NCI-H2196 (cell line): ENCODE data around the gene C16orf74.

Source experiments
- DNase-seq: peaks from one replicate; lab custom pipeline; 2025; ENCODE audit not compliant: unreplicated experiment; lab: John Stamatoyannopoulos, UW

The C16orf74 gene

DNA sequence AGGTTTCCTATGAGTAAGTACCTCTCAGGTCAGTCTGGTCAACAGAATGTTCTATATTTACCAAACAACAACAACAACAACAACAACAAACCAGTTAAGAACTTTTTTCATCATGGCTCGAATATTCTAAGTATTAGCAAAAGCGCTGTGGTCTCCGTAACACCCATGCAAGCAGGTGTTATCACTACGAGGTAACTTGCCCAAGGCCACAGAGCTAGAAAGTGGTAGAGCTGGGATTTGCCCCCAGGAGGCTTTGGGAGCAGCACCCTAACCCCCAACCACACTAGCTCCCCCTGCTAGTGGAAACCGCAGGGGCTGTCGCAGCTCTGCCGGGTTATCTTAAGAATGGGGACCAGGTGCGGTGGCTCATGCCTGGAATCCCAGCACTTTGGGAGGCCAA is 23.9 kb upstream of the C16orf74 start:
- no peak for DNase-seq

DNA sequence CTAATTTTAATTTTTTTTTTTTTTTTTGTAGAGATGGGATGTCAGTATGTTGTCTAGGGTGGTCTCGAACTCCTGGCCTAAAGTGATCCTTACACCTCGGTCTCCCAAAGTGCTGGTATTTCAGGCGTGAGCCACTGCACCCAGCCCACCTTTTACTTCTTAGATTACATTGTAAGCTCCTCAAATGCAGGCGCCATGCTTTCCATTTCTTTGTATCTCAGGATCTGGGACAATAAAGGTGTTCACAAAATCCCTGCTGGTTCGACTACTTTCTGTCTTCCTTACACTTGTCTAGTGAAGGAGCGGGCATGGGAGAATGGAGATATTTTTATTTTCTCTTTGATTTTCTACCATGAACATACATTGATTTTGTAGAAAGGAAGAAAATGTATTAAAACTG is 23.2 kb upstream of the C16orf74 start:
- no peak for DNase-seq

DNA sequence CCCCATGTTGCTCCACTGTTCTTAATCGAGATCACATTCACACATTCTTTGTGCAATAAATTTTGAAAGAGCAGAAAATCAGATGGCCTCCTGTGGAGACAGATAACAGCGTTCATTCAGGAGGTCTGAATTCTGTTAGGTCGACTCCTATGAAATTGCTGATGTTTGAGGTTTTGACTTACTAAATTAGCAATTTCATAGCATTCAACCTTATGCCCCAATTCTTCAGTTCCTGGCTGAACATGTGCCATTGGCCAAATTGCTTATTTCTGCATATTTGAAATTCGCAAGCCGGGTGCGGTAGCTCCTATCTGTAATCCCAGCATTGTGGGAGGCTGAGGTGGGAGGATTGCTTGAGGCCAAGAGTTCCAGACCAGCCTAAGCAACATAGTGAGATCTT is 22.1 kb upstream of the C16orf74 start:
- no peak for DNase-seq

DNA sequence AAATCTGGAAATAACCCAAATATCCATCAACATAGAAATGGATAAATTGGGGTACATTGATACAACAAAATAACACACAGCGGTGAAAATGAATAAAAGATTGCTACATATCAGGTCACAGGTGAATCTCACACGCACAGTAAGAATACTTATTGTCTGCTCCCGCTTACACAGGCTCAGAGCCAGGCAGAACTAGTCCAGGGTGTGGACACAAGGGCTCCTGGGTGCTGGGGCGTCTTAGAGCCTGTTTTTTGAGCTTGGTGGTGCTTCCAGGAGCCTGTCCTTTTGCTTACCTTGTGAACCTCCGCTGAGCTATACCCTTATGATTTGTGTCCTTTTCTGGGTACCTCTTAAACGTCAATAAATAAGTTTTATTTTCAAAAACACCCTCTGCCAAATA is 19.8 kb upstream of the C16orf74 start:
- no peak for DNase-seq

DNA sequence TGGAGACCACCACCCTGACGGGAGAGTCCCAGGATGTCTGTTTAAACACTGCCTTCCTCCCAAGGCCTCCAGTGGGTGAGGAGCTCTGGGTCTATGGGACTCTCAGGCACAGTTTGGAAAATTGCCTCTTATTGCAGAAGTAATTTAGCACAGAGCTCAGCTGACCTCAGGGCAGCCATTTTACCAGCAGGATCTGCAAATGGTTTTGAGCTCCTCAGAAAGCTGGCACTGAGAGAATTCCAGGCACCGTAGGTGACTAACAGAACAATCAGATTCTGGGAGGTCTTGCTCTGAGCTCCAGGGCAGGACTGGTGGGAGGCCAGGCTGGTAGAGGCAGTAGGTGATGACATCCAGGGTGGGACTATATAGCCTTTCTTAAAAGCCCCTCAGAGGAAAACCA is 17.3 kb upstream of the C16orf74 start:
- no peak for DNase-seq

DNA sequence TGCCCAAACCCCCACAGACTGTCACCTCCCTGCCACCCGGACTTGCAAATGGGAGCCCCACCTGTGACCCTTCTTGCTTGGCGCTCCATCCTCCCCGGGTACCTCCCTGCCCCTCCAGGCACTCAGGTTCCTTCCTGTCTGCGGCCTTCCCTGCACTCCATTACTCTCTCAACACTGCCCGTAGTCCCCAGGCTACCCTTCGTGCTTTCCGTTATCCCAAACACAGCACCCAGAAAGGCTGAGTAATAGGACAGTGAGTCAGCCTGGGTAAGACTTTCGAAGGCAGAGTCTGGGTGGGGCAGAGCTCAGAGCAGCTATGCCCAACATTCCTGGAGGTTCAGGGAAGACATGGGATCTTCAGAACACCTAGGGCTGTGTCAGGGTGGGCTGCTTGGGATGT is 16.6 kb upstream of the C16orf74 start:
- DNase-seq: no peak

DNA sequence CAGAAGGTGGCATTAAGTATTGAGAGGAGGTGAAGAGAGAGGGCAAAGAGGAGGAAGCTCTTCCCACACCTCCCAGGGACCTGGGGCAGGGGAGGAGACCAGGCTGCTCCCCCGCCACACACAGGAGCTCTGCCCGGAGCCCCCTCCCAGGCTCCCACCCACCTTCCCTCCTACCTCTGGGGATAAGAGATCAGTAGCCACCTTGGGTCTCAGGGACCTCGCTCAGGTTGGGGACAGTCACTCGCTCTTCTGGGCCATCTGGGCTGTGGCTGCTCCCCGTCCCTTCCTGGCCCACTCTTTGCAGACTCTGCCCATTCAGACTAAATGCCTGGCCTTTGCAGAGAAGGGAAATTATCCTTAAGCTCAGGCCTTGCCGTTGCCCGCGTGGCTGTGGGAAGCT is 14.9 kb upstream of the C16orf74 start:
- no peak for DNase-seq

DNA sequence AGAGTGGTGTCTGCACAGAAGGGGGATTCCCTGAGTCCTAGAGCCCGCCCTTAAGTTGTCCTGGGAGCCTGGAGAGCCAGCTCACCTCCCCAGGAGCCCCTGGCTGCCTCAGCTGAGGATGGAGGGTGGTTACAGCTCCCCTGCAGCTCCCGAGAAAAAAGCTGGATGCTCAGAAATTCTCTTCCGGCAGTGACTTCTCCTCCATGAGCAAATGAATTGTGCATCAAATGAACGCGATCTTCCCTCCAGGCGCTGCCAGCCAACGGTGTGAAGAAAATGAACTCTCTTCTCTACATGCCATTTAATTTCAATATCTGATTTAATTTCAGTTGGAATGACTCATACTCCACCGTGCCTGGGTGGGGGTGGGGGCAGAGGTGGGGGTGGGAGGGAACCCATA is 14.3 kb upstream of the C16orf74 start:
- DNase-seq: no peak

DNA sequence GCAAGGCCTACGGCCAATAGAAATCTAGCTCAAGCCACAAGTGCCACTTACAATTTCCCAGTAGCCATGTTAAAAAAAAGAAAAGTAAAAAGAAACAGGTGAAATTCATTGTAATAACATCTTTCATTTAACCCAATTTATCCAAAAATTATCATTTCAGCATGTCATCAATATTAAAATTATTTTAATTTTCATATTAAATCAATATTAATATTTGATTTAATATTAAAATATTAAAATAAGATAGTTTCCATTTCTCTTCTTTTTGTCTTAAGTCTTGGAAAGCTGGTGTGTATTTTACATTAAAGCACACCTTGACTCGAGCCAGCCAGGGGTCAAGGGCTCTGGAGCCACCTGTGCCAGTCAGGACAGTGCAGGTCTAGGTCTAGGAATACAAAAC is 12.7 kb upstream of the C16orf74 start:
- no peak for DNase-seq

DNA sequence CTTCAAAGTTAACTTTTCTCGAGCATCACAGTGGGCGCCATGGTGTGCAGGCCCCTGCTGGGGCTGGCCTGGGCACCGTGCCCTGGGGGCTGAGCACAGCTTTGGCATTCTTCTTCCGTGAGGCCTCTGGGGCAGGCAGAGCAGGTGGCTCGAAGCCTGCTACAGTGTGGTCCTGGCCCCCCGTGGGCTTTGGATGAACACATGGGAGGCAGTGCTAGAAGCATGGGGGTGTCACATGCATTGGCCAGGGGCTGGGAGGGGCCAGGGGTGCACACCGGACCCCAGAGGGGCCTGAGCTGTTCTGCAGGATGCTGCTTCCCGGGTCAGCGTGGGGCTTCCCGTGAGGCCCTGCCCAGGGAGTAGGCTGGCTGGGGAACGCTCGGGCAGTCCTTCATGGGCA is 12.1 kb upstream of the C16orf74 start:
- no peak for DNase-seq

DNA sequence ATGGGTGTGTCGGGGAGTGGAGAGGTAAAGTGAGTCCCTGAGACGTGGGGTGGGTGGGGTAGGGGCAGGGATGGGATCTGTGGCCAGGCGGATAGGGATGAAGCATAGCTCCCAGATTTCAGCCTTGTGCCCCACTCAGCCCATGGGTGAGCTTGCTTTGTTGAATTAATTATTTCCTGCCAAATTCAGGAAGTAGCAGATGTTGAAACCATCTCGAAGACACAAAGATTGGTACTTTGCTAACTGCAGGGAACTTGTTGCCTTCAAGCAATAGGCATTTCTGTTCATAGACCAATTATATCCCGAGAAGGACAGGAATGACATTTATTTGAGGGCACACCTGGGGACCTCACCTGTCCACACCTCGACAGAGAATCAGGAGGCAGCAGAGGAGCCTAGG is 11.0 kb upstream of the C16orf74 start:
- DNase-seq: no peak

DNA sequence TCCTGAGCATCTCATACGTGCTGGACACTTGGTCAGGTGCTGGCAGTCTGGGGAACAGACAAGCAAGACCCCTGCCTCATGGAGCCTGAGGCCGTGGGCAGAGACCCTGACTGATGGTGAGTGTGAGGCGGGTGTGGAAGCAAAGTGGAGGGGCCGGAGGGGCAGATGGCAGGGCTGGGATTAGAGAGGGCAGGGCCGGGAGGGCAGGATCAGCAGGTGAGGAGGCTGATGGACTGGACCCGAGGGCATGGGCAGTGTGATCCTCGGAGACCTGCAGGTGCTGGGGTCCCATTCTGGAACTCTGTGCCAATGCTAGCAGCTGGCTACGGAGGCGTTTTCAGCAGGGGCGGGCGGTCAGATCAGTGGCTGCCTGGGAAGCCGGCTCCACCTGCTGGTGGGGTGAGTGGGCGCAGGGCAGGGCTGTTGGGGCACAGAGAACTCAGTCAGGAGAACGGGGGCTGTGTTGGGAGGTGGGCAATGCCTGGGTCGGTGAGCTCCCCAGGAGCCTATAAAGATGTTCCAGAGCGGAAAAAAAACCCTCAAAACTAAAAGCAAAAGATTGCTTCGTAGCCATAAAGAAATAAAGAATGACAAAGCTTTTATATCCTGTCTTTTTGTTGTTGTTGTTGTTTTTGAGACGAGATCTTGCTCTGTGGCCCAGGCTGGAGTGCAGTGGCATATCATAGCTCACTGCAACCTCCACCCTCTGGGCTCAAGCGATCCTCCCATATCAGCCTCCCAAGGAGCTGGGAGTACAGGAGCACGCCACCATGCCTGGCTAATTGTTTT is 8.9 kb upstream of the C16orf74 start:
- peak; percentile 7 for DNase-seq

DNA sequence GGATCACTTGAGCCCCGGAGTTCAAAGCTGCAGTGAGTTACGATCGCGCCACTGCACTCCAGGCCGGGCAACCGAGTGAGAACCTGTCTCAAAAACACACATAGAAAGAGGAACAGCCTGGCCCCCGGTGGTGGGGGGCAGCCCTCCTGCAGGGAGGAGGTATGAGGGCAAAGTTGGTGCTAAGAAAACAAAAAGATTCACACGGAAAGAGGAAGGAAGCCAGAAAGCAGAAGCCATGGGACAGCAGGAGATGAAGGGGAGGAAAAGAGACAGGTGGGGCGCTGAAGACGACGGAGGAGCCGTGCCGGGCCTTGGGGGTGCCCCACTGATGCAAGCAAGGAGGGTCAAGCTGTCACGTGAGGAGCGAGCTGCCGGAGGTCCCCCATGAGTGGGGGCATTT is 8.2 kb upstream of the C16orf74 start:
- DNase-seq: no peak

DNA sequence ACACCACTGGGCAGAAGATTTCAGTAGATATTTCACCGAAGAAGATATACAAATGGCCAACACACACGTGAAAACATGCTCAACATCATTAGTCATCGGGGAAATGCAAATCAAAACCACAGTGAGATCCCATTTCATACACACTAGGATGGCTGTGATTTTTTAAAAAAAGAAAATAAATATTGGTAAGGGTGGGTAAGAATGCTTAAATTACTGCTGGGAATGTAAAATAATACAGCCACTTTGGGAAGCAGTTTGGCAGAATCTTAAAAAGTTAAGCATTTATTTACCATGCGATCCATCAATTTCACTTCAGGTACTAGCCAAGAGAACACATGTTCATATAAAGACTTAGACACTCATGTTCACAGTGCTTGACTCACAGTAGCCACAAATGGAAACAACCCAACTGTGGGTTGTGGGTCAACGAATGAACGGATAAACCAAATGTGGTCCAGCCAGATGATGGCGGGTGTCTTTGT is 6.5 kb upstream of the C16orf74 start:
- DNase-seq: no peak

DNA sequence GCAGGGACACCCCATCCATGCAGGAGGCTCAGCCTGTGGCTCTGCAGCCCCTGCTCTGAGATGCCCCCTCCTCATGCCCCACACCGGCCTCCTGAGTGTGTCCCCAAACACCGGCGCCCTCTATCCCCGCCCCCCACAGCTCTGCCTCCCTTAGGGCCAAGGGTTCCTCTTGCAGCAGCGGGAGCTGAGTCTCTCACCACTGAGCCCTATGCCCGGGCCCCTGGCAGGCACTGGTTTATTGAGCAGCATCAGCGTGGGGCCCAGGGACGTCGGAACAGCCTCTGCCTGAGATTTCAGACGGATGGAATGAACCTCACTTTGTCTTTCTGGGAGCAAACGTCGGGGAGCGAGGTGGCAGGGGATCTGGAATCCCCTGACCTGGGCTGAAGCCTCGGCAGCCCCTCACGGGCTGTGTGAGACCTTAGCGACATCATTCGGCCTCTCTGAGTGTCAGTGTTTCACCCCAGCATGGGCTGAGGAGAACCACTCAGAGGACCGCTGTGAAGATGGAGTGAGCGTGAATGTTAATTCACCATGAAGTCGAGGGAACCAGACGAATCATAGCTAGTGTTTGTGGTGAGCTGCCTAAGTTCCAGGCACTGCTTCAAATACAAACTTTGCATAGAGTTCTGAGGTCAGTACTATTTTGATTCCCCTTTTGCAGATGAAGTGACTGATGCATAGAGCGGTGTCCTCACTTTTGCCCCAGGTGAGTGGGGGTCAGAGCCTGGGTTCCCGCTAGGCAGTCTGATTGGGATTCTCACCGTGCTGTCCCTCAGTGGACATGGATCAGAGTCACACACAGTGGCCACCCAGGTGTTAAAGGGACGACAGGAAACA is 5.3 kb upstream of the C16orf74 start:
- DNase-seq: no peak

DNA sequence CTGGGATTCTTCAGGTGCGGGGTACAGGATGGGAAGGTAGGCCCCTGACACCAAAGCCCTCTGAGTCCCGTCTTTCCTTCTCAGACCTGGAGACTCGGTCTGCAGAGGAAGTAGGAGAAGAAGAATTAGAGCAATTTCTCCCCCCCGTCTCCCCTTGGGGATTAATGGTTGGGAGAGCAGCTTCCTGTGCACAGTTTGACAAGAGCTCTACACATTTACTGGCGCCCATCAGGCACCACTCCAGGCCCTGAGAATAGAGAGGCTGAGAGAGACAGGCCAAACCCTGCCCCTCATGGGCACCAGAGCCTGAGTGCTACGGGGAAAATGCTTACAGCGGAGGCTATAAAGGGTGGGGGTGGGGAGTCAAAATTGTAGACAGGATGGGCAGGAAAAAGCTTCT is 3.5 kb upstream of the C16orf74 start:
- peak; percentile 27 for DNase-seq

DNA sequence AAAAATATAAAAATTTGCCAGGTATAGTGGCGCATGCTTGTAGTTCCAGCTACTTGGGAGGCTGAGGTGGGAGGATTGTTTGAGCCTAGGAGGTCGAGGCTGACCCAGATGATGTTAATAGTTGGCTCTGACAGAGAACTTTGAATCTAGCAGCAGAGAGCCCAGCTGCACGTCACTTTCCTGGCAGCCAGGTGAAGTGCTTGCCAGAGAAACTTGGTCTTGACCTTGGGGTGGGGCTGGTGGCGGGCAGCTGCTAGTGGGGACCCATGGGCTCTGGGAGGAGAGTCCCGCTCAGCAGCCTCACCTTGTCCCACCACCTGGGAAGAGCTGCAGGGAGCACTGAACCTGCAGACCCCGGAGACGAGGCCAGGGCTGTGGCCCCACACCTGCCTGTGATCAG is 3.1 kb upstream of the C16orf74 start:
- DNase-seq: no peak

DNA sequence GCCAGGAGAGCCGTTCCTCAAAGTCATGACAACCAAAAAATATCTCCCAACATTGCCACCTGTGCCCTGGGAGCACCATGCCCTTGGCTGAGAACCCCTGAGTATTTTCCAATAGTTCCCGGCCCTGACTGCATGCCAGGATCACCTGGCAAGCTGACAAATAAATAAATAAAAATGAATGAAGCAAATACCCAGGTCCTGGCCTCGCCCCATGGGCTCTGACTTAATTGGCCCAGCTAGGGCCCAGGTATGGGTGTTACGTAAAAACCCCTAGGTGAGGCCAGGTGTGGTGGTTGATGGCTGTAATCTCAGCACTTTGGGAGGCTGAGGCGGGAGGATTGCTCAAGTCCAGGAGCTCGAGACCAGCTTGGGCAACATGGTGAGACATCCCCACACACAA is 2.7 kb upstream of the C16orf74 start:
- DNase-seq: no peak

DNA sequence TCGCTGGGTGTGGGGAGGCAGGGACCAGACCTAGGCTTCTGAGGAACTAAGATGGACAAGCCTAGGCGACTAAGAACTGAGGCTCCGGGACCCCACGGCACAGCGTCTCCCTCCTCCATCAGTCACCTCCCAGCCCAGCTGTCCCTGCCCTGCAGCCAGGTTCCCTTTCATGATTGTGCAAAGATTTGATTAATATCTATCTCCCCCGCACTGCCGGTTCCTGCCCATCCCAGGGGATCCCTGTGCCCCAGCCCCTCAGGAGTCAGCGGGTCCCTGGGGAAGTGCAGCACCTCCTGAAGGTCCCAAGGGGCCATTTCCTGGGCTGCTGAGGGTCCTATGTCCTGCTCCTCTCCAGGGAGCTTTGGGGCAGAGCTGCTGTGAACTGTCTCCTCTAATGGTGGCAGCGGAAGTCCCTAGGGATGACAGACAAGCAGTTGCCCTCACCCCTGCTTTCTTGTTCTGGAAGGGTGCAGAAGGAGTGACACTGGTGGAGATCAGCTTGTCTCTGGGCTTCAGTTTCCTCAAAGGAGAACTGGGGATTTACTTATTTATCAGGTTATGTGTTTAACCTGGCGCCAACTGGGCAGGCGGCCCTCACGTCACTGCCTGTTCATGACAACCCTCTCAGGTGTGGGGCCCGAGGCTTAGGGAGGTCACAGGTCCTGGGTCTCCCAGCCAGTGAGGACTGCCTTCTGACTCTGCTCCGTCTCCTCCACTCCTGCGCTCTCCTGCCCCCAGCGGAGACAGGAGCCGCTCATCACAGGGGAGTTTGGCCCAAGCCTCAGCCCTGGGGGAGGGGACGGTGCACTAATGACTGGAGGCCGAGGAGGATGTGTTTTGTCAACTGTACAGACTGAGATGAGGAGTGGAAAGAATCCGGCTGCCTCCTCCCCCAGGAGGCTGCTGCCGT is 1.9 kb upstream of the C16orf74 start:
- DNase-seq: no peak

DNA sequence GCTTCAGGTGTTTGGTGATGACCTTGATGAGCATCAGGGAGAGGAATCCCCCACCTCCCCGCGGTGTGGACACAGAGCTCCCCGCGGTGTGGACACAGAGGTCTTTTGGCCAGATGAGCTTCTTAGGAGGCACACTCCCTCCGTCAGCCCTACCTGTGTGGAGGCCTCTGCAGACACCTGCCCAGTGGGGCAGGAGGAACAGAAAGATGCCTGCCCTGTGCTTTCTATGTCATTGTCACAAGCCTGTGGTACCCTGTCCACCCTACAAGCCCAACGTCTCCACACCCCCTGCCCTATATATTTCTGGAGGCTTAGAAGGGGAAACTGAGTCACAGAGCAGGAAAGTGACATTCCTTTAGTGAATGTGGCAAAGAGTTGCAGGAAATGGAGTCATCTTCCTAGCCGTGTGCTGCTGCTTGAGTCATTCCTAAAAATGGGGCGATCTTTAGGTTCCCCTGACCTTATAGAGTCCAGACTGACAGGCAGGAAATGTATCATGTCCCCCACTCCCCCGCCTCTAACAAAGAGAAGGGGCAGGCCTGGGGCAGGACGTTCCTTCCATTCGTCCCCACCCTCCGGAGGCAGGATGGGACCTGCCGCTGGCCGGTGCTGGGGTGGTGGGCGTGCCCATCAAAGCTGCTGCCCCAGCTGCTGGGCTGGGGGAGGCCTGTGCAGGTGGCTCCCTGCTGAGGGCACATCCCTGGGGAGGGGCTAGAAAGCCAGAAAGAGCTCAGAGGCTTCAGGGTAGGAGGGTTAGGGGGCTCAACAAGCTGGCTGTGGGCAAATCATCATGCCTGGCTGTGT is 1.0 kb upstream of the C16orf74 start:
- no peak for DNase-seq
